GM10266 (cell line): Measurements from ENCODE around the gene KRTAP9-6.

Experiments
- DNase-seq: peaks from one replicate; pipeline ENCODE4 v3.0.0; 2012; ENCODE audit errors: extremely low spot score
- TF ChIP-seq, protein P1 (sequence below): IDR thresholded peaks from 2 replicates; pipeline ENCODE4 v1.5.1; 2012; ENCODE audit warnings: mild to moderate bottlenecking, low read depth; ENCODE audit not compliant: control insufficient read depth, insufficient read depth; ENCODE audit errors: missing control alignments

KRTAP9-6 gene

GRCh38 chr17:41304091-41304490 lies 38.9 kb downstream of the KRTAP9-6 start:
- TF ChIP-seq, protein P1, sequence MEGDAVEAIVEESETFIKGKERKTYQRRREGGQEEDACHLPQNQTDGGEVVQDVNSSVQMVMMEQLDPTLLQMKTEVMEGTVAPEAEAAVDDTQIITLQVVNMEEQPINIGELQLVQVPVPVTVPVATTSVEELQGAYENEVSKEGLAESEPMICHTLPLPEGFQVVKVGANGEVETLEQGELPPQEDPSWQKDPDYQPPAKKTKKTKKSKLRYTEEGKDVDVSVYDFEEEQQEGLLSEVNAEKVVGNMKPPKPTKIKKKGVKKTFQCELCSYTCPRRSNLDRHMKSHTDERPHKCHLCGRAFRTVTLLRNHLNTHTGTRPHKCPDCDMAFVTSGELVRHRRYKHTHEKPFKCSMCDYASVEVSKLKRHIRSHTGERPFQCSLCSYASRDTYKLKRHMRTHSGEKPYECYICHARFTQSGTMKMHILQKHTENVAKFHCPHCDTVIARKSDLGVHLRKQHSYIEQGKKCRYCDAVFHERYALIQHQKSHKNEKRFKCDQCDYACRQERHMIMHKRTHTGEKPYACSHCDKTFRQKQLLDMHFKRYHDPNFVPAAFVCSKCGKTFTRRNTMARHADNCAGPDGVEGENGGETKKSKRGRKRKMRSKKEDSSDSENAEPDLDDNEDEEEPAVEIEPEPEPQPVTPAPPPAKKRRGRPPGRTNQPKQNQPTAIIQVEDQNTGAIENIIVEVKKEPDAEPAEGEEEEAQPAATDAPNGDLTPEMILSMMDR: no peak
- no peak for DNase-seq

- TF ChIP-seq, protein P1: no peak
- no peak for DNase-seq
Observed at GRCh38 chr17:41307647-41308046, 42.5 kb downstream of the KRTAP9-6 start.

DNA sequence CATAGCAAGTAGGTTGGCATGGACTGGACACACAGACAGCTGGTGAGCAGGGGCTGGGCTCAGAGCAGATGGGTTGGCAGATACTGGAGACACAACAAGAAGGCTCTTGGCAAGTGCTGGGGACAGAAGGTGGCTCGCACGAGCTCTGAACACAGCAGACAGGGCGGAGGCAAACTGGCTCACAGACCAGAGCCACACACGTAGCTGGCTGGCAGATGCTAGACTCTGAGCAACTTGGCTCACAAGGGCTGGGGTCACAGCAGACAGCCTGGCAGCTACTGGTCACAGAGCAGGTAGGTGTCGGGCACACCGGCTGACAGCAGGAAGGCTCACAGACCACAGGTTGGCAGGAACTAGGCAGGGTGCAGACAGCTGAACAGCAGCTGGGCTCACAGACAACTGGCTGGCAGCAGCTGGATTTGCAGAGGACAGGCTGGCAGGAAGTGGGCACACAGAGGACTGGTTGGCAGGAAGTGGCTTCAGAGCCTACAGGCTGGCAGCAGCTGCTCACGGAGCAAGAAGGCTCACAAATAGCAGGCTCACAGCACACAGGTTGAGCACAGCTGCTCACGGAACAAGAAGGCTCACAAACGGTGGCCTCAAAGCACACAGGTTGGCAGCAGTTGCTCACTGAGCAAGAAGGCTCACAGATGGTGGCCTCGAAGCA lies 43.2 kb downstream of the KRTAP9-6 start:
- no peak for DNase-seq
- TF ChIP-seq, protein P1: no peak

DNA sequence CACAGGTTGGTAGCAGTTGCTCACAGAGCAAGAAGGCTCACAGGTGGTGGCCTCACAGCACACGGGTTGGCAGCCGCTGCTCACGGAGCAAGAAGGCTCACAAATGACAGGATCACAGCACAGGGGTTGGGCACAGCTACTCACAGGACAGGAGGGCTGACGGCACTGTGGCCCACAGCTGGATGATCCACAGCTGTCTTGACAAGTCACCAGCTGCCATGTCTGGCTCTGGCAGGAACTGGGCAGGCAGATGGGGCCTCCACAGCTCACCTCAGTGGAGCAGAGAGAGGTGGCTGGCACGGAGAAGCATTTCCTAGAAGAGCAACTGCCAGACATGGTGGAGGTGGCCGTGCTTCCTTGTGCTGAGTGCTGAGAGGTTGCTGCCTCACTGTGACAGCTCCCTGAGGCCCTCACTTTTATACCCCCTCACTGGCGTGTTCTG lies 43.8 kb downstream of the KRTAP9-6 start, which contains the start of gene KRTAP16-1:
KRTAP16-1 (minus strand) TSS at position 392 of the 442 bp plus-strand sequence; CDS start at position 336, 56 bp downstream.
- no peak for DNase-seq
- TF ChIP-seq, protein P1: no peak

- DNase-seq: no peak
- TF ChIP-seq, protein P1: no peak
Observed at GRCh38 chr17:41311111-41311510, 45.9 kb downstream of the KRTAP9-6 start.

GRCh38 chr17:41315204-41315794 lies 50.1 kb downstream of the KRTAP9-6 start, which contains the start of gene KRTAP17-1:
Gene KRTAP17-1 (minus strand): TSS chr17:41315710. CDS start chr17:41315650, 60 bp downstream.
- no peak for DNase-seq
- TF ChIP-seq, protein P1: no peak
